GM18507 (cell line): ENCODE results near the gene VANGL2.
A peak's percentile ranks its signal among the peaks of the same experiment; 100 is the strongest.

Source experiments
- DNase-seq: peaks from one replicate; pipeline ENCODE4 v3.0.0; 2011; ENCODE audit warnings: low read depth; ENCODE audit not compliant: insufficient read length; ENCODE audit errors: extremely low spot score
- FAIRE-seq: peaks from 2 replicates; lab custom pipeline; 2011; peaks lifted over from hg19 to GRCh38; lab: Jason Lieb, UNC

VANGL2 gene

DNA sequence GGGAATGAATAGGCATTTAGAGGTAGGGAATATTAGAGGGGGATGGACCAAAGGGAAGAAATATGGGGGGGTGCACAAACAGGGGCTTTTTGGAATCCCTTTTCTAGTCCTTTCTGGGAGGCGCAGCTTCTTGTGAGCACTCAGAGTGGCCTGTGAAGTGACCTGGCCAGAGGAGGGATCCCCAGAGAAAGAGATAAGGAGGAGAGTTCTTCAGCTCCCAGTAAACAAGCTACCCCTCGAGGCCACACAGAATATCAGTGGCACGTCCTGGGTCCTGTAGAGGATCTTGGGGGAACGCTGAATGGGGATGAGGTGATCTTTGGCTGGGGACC, 19.4 kb downstream of the VANGL2 start:
- FAIRE-seq: no peak
- no peak for DNase-seq

DNA sequence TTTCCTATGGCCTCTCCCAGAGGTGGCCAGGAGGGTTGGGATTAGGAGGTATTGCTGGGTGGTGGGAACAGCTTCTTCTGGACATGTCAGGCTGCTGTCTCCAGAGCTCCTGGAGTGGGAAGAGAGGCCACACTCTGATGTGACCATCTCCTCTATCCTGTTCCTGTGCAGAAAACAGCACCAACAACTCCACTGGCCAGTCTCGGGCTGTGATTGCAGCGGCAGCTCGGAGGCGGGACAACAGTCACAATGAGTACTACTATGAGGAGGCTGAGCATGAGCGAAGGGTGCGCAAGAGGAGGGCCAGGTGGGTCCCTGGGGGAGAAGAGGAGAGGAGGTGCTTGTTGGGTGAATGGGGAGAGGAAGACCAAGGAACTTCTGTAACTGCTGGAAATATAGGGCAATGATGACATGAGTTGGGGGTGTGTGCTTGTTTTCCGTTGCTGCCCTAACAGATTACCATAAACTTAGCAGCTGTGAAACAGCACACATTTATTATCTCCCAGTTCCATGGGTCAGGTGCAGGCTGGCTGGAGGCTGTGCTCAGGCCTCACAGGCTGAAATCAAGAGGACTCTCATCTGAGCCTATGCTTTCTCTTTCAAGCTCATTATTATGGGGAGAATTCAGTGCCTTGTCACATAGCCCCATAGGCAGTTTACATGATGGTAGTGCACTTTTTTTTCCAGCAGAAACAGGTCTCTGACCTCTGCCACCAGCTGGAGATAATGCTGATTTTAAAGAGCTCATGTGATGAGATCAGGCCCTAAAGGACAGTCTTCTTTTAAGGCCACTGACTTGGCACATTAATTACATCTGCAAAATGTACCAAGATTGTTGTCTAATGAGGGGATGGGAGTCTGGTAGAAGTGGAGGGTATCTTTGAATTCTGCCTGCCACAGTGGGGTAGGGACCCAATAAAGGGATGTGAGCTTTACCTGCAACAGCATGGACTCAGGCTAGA, 20.8 kb downstream of the VANGL2 start:
- FAIRE-seq (no peak), DNase-seq (no peak)

DNA sequence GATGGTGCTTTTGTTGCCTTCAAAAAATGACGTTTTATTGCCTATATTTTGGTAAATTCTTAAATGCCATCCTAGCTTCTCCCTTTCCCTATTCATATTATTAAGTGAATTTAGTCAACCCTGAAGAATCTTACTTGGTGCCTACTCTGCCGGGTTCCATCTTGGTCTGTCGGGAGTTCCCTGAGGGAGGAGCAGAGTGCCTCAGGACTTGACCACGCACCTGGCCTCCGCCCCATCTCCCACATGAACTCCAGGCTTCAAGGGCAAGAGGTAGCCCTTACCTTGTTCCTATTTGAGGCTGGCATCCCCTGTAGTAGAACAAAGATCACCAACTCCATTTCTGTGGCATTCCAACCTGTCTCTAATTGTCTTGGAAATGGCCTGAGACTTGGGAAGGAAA, 21.5 kb downstream of the VANGL2 start:
- FAIRE-seq (no peak), DNase-seq (no peak)

DNA sequence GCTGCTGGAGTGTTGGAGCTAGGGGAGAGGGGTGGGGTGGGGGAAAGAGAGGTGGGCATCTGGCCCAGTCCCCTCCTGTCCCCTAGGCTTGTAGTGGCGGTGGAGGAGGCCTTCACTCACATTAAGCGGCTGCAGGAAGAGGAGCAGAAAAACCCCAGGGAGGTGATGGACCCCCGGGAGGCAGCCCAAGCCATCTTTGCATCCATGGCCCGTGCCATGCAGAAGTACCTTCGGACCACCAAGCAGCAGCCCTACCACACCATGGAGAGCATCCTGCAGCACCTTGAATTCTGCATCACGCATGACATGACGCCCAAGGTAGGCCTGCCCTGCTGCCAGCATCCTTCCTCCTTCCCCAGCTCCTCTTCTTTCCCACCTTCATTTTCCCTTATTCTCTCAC, 23.6 kb downstream of the VANGL2 start:
- DNase-seq (no peak), FAIRE-seq (no peak)

DNA sequence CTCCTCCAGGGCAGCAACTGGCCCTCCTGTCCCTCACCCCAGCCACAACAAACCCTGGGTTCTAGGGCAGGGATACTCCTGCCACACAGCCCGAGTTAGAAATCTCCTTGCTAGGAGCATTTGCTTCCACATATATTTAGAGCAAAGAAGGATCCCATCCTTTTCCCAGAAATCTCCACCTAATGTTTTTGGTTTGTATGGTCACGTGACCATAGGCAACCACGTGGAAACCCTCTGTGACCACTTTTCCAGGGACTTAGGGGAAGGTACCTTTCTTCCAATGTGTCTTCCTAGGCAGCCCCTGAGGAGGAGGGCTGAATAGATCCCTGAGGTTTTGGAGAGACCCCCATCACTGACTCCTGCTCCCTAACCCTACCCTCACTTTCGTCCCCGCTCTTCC, 25.5 kb downstream of the VANGL2 start:
- DNase-seq: no peak
- no peak for FAIRE-seq

DNA sequence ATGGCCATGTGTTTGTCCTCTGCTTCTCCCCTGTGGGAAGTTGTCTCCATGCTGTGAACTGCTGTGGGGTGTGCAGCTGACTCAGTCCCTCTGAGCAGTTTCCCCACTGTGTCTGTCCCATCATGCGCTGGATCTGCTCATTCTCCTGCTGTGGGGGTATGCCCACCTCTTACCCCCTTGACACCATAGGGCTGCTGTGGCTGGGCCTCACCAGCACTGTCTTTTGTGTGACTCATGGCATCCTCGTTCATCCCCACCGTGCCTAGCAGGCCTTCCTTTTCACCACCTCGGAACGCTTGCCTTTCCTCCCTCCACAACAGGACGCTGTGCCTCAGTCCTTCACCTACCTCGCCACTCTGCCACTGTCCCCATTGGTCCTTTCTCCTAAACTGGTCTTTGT, 27.3 kb downstream of the VANGL2 start:
- FAIRE-seq (no peak), DNase-seq (no peak)

DNA sequence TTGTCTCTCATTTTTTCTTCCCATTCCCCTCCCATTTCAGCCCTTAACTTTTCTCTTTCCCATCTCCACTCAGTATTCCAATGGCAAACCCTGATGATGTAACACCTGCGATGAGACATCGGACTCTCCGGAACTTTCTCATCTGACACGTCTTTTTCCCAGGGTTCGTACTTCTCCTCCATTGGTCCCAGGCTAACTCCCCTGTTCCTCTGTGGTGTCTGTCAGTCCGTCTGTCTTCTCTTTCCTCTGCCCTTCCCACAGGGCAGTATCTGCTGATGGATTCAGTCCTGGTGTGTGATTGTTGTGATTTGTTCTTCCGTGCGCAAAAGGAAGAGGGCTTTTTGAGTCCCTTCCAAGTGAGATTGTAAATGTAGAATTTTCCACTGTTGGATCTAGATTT, 27.7 kb downstream of the VANGL2 start:
- DNase-seq (no peak), FAIRE-seq (no peak)

DNA sequence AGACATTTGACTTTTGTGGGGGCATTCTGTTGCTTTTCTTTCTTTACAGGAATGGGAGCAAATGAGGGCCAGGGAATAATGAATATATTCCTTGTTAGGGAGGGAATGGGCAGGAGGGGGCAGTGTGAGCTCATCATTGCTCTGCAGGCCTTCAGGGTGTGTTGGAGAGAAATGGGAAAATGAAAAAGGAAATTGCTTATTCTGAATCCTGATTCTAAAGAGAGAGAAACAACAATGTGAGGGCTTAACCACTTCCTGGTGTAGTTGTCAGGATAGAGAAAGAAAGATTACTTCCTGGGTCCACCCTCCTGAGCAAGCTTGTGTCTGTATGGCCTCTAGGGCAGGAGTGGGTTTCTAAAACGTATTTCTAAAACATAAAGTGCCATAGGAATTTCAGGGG, 28.3 kb downstream of the VANGL2 start:
- FAIRE-seq (no peak), DNase-seq (peak; percentile 53)

DNA sequence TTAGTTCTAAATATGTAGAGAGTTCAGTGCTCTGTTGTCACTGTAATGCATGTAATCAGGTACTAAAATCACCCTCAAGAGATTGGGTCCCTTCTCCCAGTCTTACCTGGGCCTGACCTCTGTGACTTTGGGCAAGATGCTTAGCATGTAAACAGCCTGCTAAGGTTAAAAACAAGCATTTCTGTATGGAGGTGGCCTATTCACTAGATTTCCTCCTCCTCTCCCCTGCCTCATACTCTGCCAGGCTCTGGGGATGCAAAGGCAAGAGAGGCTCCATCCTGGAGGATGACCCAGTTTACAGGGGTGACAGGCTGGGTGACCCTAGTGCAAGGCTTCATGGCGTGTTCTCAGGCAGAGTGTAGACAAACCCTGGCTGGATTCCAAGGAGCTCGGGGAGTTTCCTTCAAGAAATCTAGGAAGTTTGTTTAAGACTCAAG, 28.8 kb downstream of the VANGL2 start:
- no peak for FAIRE-seq
- DNase-seq: no peak

DNA sequence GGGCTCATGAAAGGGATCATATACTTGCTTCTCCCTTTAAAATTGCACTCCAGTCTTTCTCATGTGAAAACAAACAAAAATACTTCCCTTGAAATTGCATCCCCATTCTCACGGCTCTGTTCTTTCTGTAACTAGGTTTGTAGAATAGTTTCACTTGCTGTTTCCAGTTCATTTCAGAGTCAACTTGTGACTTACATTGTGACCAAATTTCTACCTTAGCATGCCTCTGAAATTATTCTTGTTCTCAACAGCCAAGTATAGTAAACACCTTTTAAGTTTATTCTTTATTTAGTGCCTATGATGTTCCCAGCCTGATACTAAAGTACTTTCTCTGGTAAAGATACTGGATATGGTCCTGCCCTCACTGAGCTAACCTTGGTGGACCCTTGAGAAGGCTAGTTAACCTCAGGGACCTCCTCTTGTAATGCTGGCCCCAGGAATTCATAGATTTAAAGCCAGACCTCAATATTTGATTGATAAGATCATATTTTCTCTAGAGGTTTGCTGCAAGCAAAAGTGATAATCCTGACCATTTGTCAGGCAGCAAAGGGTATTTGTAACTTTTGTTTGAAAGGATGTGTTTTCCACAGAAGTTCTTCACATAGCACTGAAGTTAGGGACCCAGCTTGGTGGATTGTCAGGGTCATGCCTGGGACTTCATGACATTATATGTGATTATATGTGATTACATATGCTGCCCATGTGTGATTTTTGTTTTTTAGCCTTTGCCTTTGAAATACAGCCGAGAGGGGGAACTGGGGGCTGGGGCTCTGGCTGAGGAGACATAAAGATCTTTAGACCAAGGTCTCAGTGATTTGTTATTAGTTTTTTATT, 29.6 kb downstream of the VANGL2 start:
- FAIRE-seq (peak; percentile 99), DNase-seq (no peak)

DNA sequence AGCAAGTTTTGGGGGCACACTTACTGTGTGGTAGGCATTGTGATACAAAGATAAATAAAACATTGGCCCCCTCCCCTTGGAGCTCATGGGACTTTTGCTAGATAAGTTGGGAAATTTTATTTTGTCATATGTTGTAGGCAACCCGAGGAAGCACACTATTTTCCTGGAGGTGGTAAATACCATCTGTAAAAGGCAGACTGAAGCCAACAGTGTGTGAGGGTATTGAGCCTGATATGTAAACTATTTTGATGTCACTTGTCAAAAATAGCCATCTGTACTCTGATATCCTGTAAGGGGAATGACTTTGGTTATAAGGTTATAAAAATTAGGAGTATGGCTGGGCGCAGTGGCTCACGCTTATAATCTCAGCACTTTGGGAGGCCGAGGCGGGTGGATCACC, 30.6 kb downstream of the VANGL2 start:
- peak; percentile 69 for FAIRE-seq
- no peak for DNase-seq

DNA sequence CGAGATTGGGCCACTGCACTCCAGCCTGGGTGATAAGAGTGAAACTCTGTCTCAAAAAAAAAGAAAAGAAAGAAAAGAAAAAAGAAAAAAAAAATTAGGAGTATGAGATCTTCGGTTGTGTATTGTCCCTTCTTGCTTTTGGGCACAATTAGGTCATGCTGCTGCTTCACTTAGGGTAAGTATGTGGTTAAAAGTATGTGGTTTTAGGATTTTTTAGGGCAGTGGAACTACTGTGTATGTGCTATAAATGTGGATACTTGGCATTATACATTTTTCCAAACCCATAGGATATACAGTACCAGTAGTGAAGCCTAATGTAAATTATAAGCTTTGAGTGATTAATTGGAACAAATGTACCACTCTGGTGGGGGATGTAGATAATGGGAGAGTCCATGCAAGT, 31.2 kb downstream of the VANGL2 start:
- FAIRE-seq (no peak), DNase-seq (no peak)

DNA sequence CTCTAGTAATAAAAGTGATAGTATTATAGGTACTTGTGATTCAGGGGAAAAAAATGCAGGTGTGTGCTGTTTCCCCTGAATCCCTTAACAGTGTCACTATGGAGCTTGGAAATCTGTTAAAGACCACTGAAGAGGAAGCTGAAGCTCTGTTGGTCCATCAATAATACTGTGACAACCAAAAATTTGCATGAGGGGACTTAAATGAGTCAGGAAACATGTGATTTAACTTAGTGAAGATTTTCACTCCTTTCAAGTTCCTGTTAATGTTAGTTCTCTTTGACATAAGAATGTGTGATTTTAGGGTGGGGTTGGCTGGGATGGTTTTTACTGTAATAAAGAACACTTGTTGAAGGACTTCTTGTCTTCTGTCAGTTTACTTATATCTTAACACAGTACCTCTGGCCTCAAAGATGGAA, 32.0 kb downstream of the VANGL2 start:
- no peak for DNase-seq
- peak; percentile 99 for FAIRE-seq

DNA sequence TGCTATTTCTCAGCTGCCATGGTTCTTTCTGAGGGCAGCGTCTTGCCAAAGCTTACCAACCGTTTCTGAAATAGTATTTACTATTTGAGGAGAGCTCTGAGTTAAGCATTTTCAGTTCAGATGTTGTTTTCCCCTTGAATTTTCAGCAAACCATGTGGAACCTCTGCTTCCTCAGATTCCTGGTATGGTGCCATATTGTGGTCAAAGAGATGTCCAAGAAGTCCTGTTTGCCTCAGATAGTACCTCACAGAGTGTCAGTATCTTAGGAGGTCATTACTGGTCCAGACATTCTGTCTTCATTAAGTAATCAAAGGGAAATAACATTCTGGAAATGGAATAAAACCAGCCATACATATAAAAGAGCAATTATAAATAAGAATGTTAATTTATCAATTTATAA, 36.6 kb downstream of the VANGL2 start:
- FAIRE-seq (peak; percentile 76), DNase-seq (no peak)

DNA sequence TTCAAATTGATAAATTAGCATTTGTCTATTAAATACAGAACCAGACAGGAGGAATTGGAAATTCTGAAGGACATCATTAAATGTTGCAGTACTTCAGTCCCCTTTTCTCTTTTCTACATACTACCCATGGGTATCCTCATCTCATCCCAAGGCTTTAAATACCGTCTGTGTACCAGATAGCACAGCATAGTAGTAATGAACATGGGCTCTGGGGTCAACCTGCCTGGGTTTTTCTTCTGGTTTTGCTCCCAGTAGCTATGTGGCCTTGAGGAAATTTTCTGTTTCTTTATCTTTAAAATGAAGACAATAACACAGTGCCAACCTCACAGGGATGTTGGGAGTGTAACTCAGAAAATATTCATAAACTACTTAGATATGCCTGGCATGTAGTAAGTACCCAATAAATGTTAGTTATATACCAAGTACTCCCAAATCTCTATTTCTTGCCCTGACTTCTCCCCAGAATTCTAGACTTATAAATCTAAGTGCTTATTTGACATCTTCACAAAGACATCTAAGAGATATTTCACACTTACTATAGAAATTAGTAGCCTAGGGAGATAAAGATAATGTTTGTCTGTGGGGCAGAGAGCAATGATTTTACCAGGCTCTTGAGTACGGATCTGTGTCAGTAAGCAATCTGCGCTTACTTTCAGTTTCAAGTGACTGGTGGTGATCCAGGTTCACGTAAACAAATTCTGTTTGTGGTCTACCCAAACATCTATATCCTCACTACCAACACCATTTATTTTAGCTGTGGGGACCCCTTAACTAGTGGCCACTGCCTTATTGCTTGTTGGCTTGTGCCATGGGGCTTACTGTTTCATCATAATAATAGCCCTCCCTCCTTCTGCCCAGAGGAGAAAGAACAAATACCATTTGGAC, 37.3 kb downstream of the VANGL2 start:
- FAIRE-seq (peak; percentile 82), DNase-seq (no peak)

DNA sequence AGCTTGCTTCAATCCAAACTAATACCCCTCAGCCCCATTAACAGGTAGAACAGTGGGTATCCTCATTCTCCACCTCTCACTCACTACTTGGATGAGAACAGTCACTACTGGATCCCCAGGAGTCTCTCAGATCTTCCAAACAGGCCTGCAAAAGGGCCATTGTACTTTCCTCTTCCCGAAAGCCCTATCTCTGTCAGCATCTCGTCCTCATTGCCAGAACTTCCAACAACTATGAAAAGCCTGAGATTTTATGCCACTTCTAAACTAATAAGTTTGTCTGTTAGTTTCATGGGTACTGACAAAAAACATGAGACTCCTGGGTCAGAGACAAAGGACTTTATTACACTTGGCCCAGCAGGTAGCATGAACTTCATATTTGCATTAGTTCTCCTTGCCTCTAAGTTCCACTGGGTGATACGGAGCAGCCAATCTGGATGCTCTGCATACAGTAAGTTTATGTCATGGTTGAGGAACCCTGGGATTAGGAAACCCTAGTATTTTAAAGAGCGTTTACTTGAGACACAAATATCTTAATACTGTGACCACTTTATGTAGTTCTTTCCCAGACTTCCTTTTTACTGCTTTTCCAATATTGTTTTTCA, 38.1 kb downstream of the VANGL2 start:
- DNase-seq (no peak), FAIRE-seq (no peak)

DNA sequence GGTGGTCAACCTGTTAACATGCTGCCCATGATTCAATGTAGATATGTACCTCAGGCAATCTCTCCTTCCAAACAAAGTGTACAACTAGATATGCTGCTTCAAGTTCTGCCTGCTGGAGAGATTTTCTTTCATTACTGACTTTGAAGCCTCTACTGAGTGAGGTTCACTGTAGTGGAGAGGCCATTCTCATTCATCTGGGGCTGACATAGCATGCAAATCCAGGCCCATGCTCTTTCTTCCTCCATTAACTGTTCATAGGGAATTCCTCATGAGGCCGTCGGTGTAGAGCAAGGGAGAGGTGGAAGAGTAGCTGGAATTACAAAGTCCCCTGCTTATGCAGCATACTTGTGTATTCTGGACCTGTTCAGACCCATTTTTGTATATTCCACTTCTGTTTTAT, 38.6 kb downstream of the VANGL2 start:
- peak; percentile 18 for FAIRE-seq
- DNase-seq: no peak

DNA sequence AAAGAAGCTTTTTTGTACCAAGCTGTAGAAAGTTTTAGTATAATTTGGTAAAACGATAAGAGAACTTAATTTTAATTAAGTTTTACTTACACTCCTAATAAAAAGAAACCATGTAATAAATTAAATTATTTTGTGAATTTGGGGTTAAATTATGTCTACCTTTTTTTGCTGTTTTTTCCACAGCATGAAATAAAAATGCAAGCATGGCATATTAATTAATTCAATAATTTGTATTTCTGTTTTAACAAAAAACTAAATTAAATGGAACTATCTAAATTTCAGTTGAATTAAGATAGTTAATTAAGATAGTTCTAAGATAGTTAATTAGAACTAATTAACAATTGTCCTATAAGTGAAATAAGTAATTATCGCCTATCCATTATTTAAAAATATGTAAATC, 39.4 kb downstream of the VANGL2 start:
- FAIRE-seq (no peak), DNase-seq (no peak)

DNA sequence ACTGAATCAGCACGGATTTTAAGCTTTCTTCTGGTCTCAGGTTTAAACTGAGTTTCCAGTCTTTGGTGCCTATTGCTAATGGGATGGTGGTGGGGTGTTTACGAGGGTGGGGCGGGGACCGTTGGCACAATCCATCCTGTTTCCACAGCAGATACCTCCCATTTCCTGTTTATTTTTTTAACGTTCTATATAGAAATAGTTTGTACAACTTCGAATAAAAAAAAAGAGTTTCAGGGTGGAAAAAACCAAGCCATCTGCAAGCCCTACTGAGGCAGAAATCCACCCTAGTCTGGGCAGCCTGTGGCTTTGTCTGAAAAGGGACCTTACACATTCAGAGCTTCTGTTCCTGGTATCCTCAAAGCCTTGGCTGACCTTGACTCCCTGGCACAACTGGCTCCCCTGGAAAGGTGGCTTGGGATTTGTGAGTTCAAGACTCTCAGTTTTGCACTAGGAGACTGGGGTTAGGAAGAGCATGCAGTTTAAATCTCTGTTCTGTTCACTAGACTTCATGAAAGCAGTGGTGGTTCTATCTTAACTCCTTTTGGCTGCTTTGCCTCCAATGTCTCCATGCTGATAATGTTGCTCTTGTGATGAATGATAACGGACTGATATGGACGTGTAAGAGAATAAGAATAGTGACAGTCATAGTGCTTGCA, 46.7 kb downstream of the VANGL2 start:
- FAIRE-seq (peak; percentile 41), DNase-seq (no peak)
